Endodermal cell (in vitro differentiated cells): Measurements from ENCODE around the gene CNFN. TPM values are rescaled to one million over a fixed set of nuclear protein-coding genes. Genes with fewer than 3 reads are reported as not detected.

Experiments used
- DNase-seq: peaks from one replicate; pipeline ENCODE4 v3.0.0-alpha.2; 2017
- H3K27ac ChIP-seq: 2 replicates; pipeline ENCODE4 v1.5.1; 2013; ENCODE audit warnings: mild to moderate bottlenecking, low read depth, low read length, moderate library complexity
- H3K27me3 ChIP-seq: 2 replicates; pipeline ENCODE4 v1.6.1; 2013; ENCODE audit warnings: mild to moderate bottlenecking, low read length, moderate library complexity; ENCODE audit not compliant: insufficient read depth, control insufficient read depth, poor library complexity, severe bottlenecking
- H3K36me3 ChIP-seq: 2 replicates; pipeline ENCODE4 v1.7.0; 2013; ENCODE audit warnings: mild to moderate bottlenecking, low read length, moderate library complexity; ENCODE audit not compliant: control insufficient read depth, insufficient read depth
- H3K4me1 ChIP-seq: one replicate; pipeline ENCODE4 v1.7.0; 2013; ENCODE audit warnings: low read length; ENCODE audit not compliant: control insufficient read depth, insufficient read depth
- H3K4me3 ChIP-seq: 2 replicates; pipeline ENCODE4 v1.5.1; 2013; ENCODE audit warnings: mild to moderate bottlenecking, low read length, moderate library complexity
- H3K9ac ChIP-seq: 2 replicates; pipeline ENCODE4 v1.6.1; 2013; ENCODE audit warnings: mild to moderate bottlenecking, low read length, moderate library complexity; ENCODE audit not compliant: poor library complexity, severe bottlenecking; ENCODE audit errors: extremely low read depth
- H3K9me3 ChIP-seq: 2 replicates; pipeline ENCODE4 v1.6.1; 2013; ENCODE audit warnings: mild to moderate bottlenecking, low read length, moderate library complexity; ENCODE audit not compliant: control insufficient read depth
- H3K27ac Mint-ChIP-seq: 2 replicates; pipeline ENCODE4 v1.8.0; 2020; ENCODE audit warnings: mixed read lengths
- H3K27me3 Mint-ChIP-seq: 2 replicates; pipeline ENCODE4 v1.8.0; 2021; ENCODE audit warnings: mild to moderate bottlenecking, mixed read lengths; ENCODE audit not compliant: insufficient read depth
- H3K36me3 Mint-ChIP-seq: 2 replicates; pipeline ENCODE4 v1.8.0; 2020; ENCODE audit warnings: low read depth, mixed read lengths
- H3K4me1 Mint-ChIP-seq: 2 replicates; pipeline ENCODE4 v1.8.0; 2020; ENCODE audit warnings: mixed read lengths
- H3K4me3 Mint-ChIP-seq: 2 replicates; pipeline ENCODE4 v1.8.0; 2020; ENCODE audit warnings: mild to moderate bottlenecking, moderate library complexity, mixed read lengths
- H3K9me3 Mint-ChIP-seq: 2 replicates; pipeline ENCODE4 v1.8.0; 2020; ENCODE audit warnings: mild to moderate bottlenecking, mixed read lengths
- CTCF ChIP-seq: fragments of 200-600 bp; sonication (generic); conservative IDR thresholded peaks from 2 replicates; pipeline ENCODE4 v1.5.0; 2021; ENCODE audit warnings: antibody characterized with exemption, mild to moderate bottlenecking
- WGBS, 2 experiments: methylation state at CpG; one replicate each; pipeline versions ENCODE4 v1.1.5 to v1.1.7; 2013; ENCODE audit warnings: missing lambda C conversion rate in 2 of 2, mixed read lengths in 1 of 2; ENCODE audit not compliant: insufficient coverage in 1 of 2, insufficient read length in 1 of 2; 5-methylcytosine and 5-hydroxymethylcytosine counted together
- total RNA-seq, 2 donors: library from RNA; stranded (reverse); fragmentation: NEBNext Ultra II Directional in 1 of 2; extraction: Animal tissue kit (Norgen Biotek cat#: 25700) in 1 of 2; gene quantifications; 2 replicates in 1 of 2; 3 replicates in 1 of 2; pipeline ENCODE4 v1.2.1, GENCODE V29; 2021

The CNFN gene
- total RNA-seq, 2 donors from 2014 or later = 5.0 to 6.6 TPM

GRCh38 chr19:42367929-42368328 is 22.2 kb downstream of the CNFN start:
- H3K27ac ChIP-seq = no peak overlapping the region
- H3K9me3 ChIP-seq = no peaks in the 10 kb centered on the region
- H3K27ac Mint-ChIP-seq = no peak overlapping the region
- H3K4me1 Mint-ChIP-seq = peaks cover 6% of the 10 kb centered on the region
- no peak for DNase-seq
- H3K27me3 ChIP-seq = no peaks in the 10 kb centered on the region
- H3K9me3 Mint-ChIP-seq = peaks cover 3% of the 10 kb centered on the region
- no peak overlapping the region for H3K4me3 ChIP-seq
- peaks cover 4% of the 10 kb centered on the region for H3K4me1 ChIP-seq
- no peak overlapping the region for H3K4me3 Mint-ChIP-seq
- 71 to 90% methylated on average over 4 of the region's 4 CpGs for WGBS, 2 experiments
- TF ChIP-seq CTCF = no peak
- no peaks in the 10 kb centered on the region for H3K27me3 Mint-ChIP-seq
- H3K36me3 ChIP-seq = peaks cover 23% of the 10 kb centered on the region
- H3K36me3 Mint-ChIP-seq = peaks cover 48% of the 10 kb centered on the region
- H3K9ac ChIP-seq = no peak overlapping the region

GRCh38 chr19:42366673-42367072 is 23.4 kb downstream of the CNFN start:
- peaks cover 46% of the 10 kb centered on the region for H3K36me3 Mint-ChIP-seq
- no peak for DNase-seq
- no peaks in the 10 kb centered on the region for H3K27me3 Mint-ChIP-seq
- H3K9me3 Mint-ChIP-seq = peaks cover 3% of the 10 kb centered on the region
- no peak overlapping the region for H3K27ac Mint-ChIP-seq
- Histone ChIP-seq H3K27me3 (no peaks in the 10 kb centered on the region), H3K27ac (peak overlapping the region; percentile 41), H3K36me3 (peaks cover 23% of the 10 kb centered on the region), H3K9ac (no peak overlapping the region), H3K9me3 (no peaks in the 10 kb centered on the region), H3K4me1 (peaks cover 4% of the 10 kb centered on the region), H3K4me3 (no peak overlapping the region)
- no peak overlapping the region for H3K4me3 Mint-ChIP-seq
- TF ChIP-seq CTCF = no peak
- peaks cover 6% of the 10 kb centered on the region for H3K4me1 Mint-ChIP-seq
- 88 to 100% methylated on average over 1 of the region's 1 CpG for WGBS, 2 experiments

GRCh38 chr19:42363614-42364346 is 26.3 kb downstream of the CNFN start:
- Histone ChIP-seq H3K4me3 (no peak overlapping the region), H3K9ac (no peak overlapping the region), H3K27ac (no peak overlapping the region), H3K36me3 (peaks cover 19% of the 10 kb centered on the region), H3K9me3 (no peaks in the 10 kb centered on the region), H3K27me3 (no peaks in the 10 kb centered on the region), H3K4me1 (no peaks in the 10 kb centered on the region)
- DNase-seq = no peak
- TF ChIP-seq CTCF = no peak
- Mint-ChIP-seq H3K36me3 (peaks cover 59% of the 10 kb centered on the region), H3K4me1 (no peaks in the 10 kb centered on the region), H3K4me3 (no peak overlapping the region), H3K27me3 (no peaks in the 10 kb centered on the region), H3K27ac (no peak overlapping the region), H3K9me3 (peaks cover 3% of the 10 kb centered on the region)
- 93 to 95% methylated on average over 16 to 17 of the region's 17 CpGs for WGBS, 2 experiments
